ENCODE results near the gene CCDC85B.

Gene CCDC85B

GRCh38 chr11:65919141-65919572 is 28.7 kb downstream of the CCDC85B start, which contains the start of gene DRAP1:
Gene DRAP1 (plus strand): TSS chr11:65919426. CDS start chr11:65919502, 76 bp downstream.
- Histone ChIP-seq H3K79me2 (ENCODE audit: control insufficient read depth, insufficient read depth, low read length) (peaks cover 8% of the 10 kb centered on the region), H3K4me1 (ENCODE audit: control insufficient read depth, low read depth, low read length) (peaks cover 3% of the 10 kb centered on the region), H2AK5ac (ENCODE audit: low read length) (peak within 1 kb of the TSS; percentile 95), H3K4me2 (ENCODE audit: low read length) (peak within 1 kb of the TSS; percentile 93), H2BK120ac (ENCODE audit: low read depth, low read length) (no peak within 1 kb of the TSS), H2BK15ac (replicated peaks; ENCODE audit: low read depth) (no peak within 1 kb of the TSS), H3K9ac (ENCODE audit: low read length) (peak within 1 kb of the TSS; percentile 97), H3K36me3 (ENCODE audit: control insufficient read depth, insufficient read depth, low read length) (no peaks in the 10 kb centered on the region), H3K27me3 (ENCODE audit: insufficient read depth, low read length, poor library complexity) (no peaks in the 10 kb centered on the region), H3K4ac (ENCODE audit: low read depth, low read length) (peak within 1 kb of the TSS; percentile 92), H3K56ac (ENCODE audit: low read length) (peak within 1 kb of the TSS; percentile 96), H3K4me3 (ENCODE audit: low read length) (peak within 1 kb of the TSS; percentile 96), H4K8ac (ENCODE audit: low read depth, low read length) (no peak within 1 kb of the TSS), H3K18ac (ENCODE audit: low read length) (peak within 1 kb of the TSS; percentile 90), H3K79me1 (ENCODE audit: low read length) (peaks cover 17% of the 10 kb centered on the region), H4K5ac (ENCODE audit: low read length) (no peak within 1 kb of the TSS), H2BK5ac (ENCODE audit: low read length) (no peak within 1 kb of the TSS), H3K23ac (ENCODE audit: low read length) (peak within 1 kb of the TSS; percentile 94), H3K27ac (ENCODE audit: low read depth, low read length) (peak within 1 kb of the TSS; percentile 39)
- no CpG with 5 or more reads among the region's 59 CpGs for WGBS (ENCODE audit: extremely low coverage, insufficient coverage, low lambda C conversion rate)
- DNase-seq, result peak; percentile 99

GRCh38 chr11:65919573-65920371 is 29.3 kb downstream of the CCDC85B start:
- H3K27ac ChIP-seq (ENCODE audit: low read depth, low read length), result peak overlapping the region; percentile 28
- peaks cover 17% of the 10 kb centered on the region for H3K79me1 ChIP-seq (ENCODE audit: low read length)
- H3K4ac ChIP-seq (ENCODE audit: low read depth, low read length), result no peak overlapping the region
- WGBS (ENCODE audit: extremely low coverage, insufficient coverage, low lambda C conversion rate), result no CpG with 5 or more reads among the region's 60 CpGs
- H4K8ac ChIP-seq (ENCODE audit: low read depth, low read length), result no peak overlapping the region
- no peaks in the 10 kb centered on the region for H3K27me3 ChIP-seq (ENCODE audit: insufficient read depth, low read length, poor library complexity)
- peaks cover 3% of the 10 kb centered on the region for H3K4me1 ChIP-seq (ENCODE audit: control insufficient read depth, low read depth, low read length)
- H3K4me3 ChIP-seq (ENCODE audit: low read length), result peak overlapping the region; percentile 74
- H4K5ac ChIP-seq (ENCODE audit: low read length), result no peak overlapping the region
- H2BK15ac ChIP-seq (replicated peaks; ENCODE audit: low read depth), result no peak overlapping the region
- no peak overlapping the region for H2AK5ac ChIP-seq (ENCODE audit: low read length)
- peak overlapping the region; percentile 93 for H3K56ac ChIP-seq (ENCODE audit: low read length)
- H2BK120ac ChIP-seq (ENCODE audit: low read depth, low read length), result no peak overlapping the region
- peak overlapping the region; percentile 93 for H3K4me2 ChIP-seq (ENCODE audit: low read length)
- H3K23ac ChIP-seq (ENCODE audit: low read length), result no peak overlapping the region
- peak overlapping the region; percentile 23 for H3K18ac ChIP-seq (ENCODE audit: low read length)
- DNase-seq, result peak; percentile 52
- H3K36me3 ChIP-seq (ENCODE audit: control insufficient read depth, insufficient read depth, low read length), result no peaks in the 10 kb centered on the region
- H3K9ac ChIP-seq (ENCODE audit: low read length), result peak overlapping the region; percentile 81
- H2BK5ac ChIP-seq (ENCODE audit: low read length), result no peak overlapping the region
- H3K79me2 ChIP-seq (ENCODE audit: control insufficient read depth, insufficient read depth, low read length), result peaks cover 8% of the 10 kb centered on the region

- Histone ChIP-seq H3K4me3 (ENCODE audit: low read length) (no peak overlapping the region), H3K27me3 (ENCODE audit: insufficient read depth, low read length, poor library complexity) (no peaks in the 10 kb centered on the region), H3K56ac (ENCODE audit: low read length) (peak overlapping the region; percentile 93), H4K5ac (ENCODE audit: low read length) (no peak overlapping the region), H2BK120ac (ENCODE audit: low read depth, low read length) (no peak overlapping the region), H2BK15ac (replicated peaks; ENCODE audit: low read depth) (no peak overlapping the region), H3K36me3 (ENCODE audit: control insufficient read depth, insufficient read depth, low read length) (no peaks in the 10 kb centered on the region), H3K4ac (ENCODE audit: low read depth, low read length) (no peak overlapping the region), H3K9ac (ENCODE audit: low read length) (peak overlapping the region; percentile 81), H3K18ac (ENCODE audit: low read length) (no peak overlapping the region), H3K4me2 (ENCODE audit: low read length) (peak overlapping the region; percentile 93), H2AK5ac (ENCODE audit: low read length) (no peak overlapping the region), H4K8ac (ENCODE audit: low read depth, low read length) (no peak overlapping the region), H3K79me1 (ENCODE audit: low read length) (peaks cover 17% of the 10 kb centered on the region), H3K79me2 (ENCODE audit: control insufficient read depth, insufficient read depth, low read length) (peaks cover 8% of the 10 kb centered on the region), H3K23ac (ENCODE audit: low read length) (no peak overlapping the region), H2BK5ac (ENCODE audit: low read length) (no peak overlapping the region), H3K4me1 (ENCODE audit: control insufficient read depth, low read depth, low read length) (peaks cover 3% of the 10 kb centered on the region), H3K27ac (ENCODE audit: low read depth, low read length) (no peak overlapping the region)
- DNase-seq, result no peak
- WGBS (ENCODE audit: extremely low coverage, insufficient coverage, low lambda C conversion rate), result no CpG with 5 or more reads among the region's 15 CpGs
Measured at GRCh38 chr11:65920372-65920802, 29.9 kb downstream of the CCDC85B start.

- Histone ChIP-seq H3K27ac (ENCODE audit: low read depth, low read length) (no peak overlapping the region), H4K5ac (ENCODE audit: low read length) (no peak overlapping the region), H3K4me2 (ENCODE audit: low read length) (no peak overlapping the region), H2BK15ac (replicated peaks; ENCODE audit: low read depth) (no peak overlapping the region), H2BK5ac (ENCODE audit: low read length) (no peak overlapping the region), H3K79me2 (ENCODE audit: control insufficient read depth, insufficient read depth, low read length) (peaks cover 8% of the 10 kb centered on the region), H3K23ac (ENCODE audit: low read length) (no peak overlapping the region), H3K18ac (ENCODE audit: low read length) (no peak overlapping the region), H4K8ac (ENCODE audit: low read depth, low read length) (no peak overlapping the region), H3K56ac (ENCODE audit: low read length) (no peak overlapping the region), H3K27me3 (ENCODE audit: insufficient read depth, low read length, poor library complexity) (no peaks in the 10 kb centered on the region), H2AK5ac (ENCODE audit: low read length) (no peak overlapping the region), H3K4me1 (ENCODE audit: control insufficient read depth, low read depth, low read length) (peaks cover 3% of the 10 kb centered on the region), H3K4me3 (ENCODE audit: low read length) (no peak overlapping the region), H3K9ac (ENCODE audit: low read length) (no peak overlapping the region), H3K36me3 (ENCODE audit: control insufficient read depth, insufficient read depth, low read length) (no peaks in the 10 kb centered on the region), H3K4ac (ENCODE audit: low read depth, low read length) (no peak overlapping the region), H3K79me1 (ENCODE audit: low read length) (peaks cover 17% of the 10 kb centered on the region), H2BK120ac (ENCODE audit: low read depth, low read length) (no peak overlapping the region)
- no CpG with 5 or more reads among the region's 12 CpGs for WGBS (ENCODE audit: extremely low coverage, insufficient coverage, low lambda C conversion rate)
- no peak for DNase-seq
Measured at GRCh38 chr11:65921033-65921555, 30.6 kb downstream of the CCDC85B start.

GRCh38 chr11:65921876-65922275 is 31.4 kb downstream of the CCDC85B start:
- Histone ChIP-seq H2AK5ac (ENCODE audit: low read length) (no peak overlapping the region), H3K79me2 (ENCODE audit: control insufficient read depth, insufficient read depth, low read length) (peaks cover 8% of the 10 kb centered on the region), H3K4me1 (ENCODE audit: control insufficient read depth, low read depth, low read length) (peaks cover 3% of the 10 kb centered on the region), H3K18ac (ENCODE audit: low read length) (no peak overlapping the region), H3K9ac (ENCODE audit: low read length) (no peak overlapping the region), H4K8ac (ENCODE audit: low read depth, low read length) (no peak overlapping the region), H3K4ac (ENCODE audit: low read depth, low read length) (no peak overlapping the region), H2BK5ac (ENCODE audit: low read length) (no peak overlapping the region), H3K4me2 (ENCODE audit: low read length) (no peak overlapping the region), H3K27me3 (ENCODE audit: insufficient read depth, low read length, poor library complexity) (no peaks in the 10 kb centered on the region), H2BK15ac (replicated peaks; ENCODE audit: low read depth) (no peak overlapping the region), H2BK120ac (ENCODE audit: low read depth, low read length) (no peak overlapping the region), H3K36me3 (ENCODE audit: control insufficient read depth, insufficient read depth, low read length) (no peaks in the 10 kb centered on the region), H3K27ac (ENCODE audit: low read depth, low read length) (no peak overlapping the region), H4K5ac (ENCODE audit: low read length) (no peak overlapping the region), H3K23ac (ENCODE audit: low read length) (no peak overlapping the region), H3K79me1 (ENCODE audit: low read length) (peaks cover 17% of the 10 kb centered on the region), H3K56ac (ENCODE audit: low read length) (no peak overlapping the region), H3K4me3 (ENCODE audit: low read length) (no peak overlapping the region)
- no CpG with 5 or more reads among the region's 10 CpGs for WGBS (ENCODE audit: extremely low coverage, insufficient coverage, low lambda C conversion rate)
- no peak for DNase-seq

All from mesendoderm (in vitro differentiated cells).